Right lung (tissue), 5 donors: ENCODE measurements around the gene IRF8. TPM values are rescaled to one million over a fixed set of nuclear protein-coding genes. Genes with fewer than 3 reads are reported as not detected.

Source experiments
- DNase-seq, 2 donors: peaks; one replicate each; pipeline ENCODE4 v3.0.0-alpha.2; 2013
- polyA plus RNA-seq, 5 donors: library from polyadenylated mRNA; unstranded; fragments of 120-200 nt; gene quantifications; one replicate each; pipeline versions ENCODE4 v1.2.1 to v1.2.3, GENCODE V29; 2013; ENCODE audit warnings: inconsistent platforms in 1 of 5, low replicate concordance in 1 of 5; ENCODE audit not compliant: insufficient read length in 5 of 5, insufficient read depth in 1 of 5

Gene IRF8
- polyA plus RNA-seq, 5 donors = 10.2 to 13.8 (median 12.6) TPM

GRCh38 chr16:85912211-85912974 is 13.4 kb downstream of the IRF8 start:
- peak; percentile 87 to 93 for DNase-seq

DNA sequence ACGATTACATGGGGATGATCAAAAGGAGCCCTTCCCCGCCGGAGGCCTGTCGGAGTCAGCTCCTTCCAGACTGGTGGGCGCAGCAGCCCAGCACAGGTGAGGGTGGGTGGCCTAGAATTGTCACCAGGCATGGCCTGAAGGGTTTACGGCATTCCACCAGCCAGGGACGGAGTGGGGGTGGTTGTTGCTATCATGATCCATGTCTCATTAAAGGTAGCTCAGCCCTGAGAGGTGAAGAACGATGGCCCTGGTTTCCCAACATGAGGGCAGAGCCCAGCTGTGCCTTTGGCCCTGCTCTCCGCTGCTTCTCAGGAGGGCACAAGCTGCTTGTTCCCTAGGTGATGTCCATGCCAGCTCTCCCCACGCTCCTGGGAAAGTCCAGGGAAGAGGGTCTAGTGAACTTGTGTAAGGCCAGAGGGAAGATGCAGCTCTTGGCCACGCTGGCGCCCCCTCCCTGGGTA is 14.2 kb downstream of the IRF8 start:
- DNase-seq = no peak

DNA sequence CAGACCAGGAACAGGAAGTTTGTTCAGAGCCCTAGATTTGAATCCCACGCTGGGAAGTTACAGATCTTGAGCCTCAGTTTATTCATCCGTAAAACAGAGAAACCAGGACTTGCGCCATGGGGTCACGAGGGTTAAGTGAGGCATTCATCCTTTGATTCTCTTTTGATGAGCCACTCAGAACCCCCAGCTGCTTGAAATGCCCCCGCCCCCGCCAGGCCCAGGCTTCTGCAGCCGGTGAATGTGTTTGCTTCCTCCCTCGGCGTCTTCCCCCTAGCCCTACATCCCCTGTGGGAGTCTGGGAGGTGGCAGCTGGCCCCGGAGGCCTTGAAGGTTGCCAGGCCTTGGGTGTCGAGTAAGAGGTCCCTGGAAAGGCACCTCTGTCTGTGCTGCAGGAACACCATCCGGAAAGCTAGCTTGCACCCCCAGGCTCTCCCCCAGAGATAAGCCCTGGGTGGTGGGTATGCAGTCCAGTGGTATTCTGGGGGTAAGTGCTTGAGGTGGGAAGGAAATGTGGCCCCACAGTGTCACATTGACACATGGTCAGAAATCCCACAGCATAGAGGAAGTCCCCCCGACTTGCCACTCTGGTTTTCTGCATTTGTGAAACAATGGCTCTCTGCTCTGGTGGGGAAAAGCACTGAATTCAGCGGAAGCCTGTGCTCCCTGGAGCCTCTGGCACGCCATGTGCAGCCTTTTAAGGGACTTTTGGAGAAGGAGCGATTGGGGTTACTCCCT is 14.9 kb downstream of the IRF8 start:
- DNase-seq = no peak

DNA sequence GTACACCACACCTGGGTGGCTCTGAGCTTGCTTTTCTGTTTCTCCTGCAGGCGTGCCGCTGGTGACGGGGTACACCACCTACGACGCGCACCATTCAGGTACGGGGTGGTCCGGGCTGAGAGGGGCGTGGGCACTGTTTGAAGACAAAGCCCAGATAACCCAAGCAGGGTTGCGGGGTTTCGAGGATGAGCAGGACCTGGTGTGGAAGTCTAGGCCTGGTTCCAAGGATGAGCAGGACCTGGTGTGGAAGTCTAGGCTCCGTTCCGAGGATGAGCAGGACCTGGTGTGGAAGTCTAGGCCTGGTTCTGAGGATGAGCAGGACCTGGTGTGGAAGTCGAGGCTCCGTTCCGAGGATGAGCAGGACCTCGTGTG is 15.4 kb downstream of the IRF8 start:
- DNase-seq = no peak

DNA sequence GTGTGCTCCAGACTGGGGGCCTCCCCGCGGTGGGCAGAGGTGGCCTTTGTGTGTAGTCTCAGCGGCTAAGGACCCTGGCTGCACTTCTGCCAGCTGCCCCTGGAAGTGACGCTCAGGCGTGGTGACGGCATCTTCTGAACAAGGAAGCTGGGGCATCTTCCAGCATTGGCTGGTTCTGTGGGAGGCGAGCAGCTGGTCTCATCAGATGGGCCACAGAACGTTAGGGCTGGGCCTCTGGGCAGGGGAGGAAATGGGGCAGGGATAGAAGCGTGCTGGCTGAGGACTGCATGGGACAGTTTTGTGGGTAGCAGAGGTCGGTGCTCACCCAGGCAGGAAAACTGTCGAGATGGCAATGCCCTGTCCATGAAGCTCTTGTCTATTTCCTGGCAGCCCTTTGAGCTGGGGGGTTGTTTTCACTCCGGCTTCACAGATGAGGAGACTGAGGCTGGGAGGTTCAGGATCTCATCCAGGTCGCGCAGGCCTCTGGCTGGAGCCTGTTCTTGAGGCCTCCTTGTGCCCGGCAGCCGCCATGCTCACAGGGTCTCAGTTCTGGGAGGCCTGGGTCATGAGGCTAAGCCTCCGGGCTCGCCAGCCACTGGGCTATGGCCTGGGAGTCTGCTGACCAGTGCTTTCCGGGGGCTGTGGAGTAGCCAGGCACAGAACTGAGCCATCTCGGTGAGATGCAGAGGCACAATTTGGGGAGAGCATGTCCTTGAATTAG is 16.3 kb downstream of the IRF8 start:
- DNase-seq = no peak

- DNase-seq = peak; percentile 68 to 75
Measured at GRCh38 chr16:85916141-85916890, 17.4 kb downstream of the IRF8 start.

- DNase-seq = no peak
Measured at GRCh38 chr16:85917012-85917411, 18.1 kb downstream of the IRF8 start.

- DNase-seq = no peak
Measured at GRCh38 chr16:85917959-85918358, 19.0 kb downstream of the IRF8 start.

DNA sequence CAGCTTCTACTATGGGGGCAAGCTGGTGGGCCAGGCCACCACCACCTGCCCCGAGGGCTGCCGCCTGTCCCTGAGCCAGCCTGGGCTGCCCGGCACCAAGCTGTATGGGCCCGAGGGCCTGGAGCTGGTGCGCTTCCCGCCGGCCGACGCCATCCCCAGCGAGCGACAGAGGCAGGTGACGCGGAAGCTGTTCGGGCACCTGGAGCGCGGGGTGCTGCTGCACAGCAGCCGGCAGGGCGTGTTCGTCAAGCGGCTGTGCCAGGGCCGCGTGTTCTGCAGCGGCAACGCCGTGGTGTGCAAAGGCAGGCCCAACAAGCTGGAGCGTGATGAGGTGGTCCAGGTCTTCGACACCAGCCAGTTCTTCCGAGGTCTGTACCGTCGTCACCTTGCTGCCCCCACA is 19.5 kb downstream of the IRF8 start:
- DNase-seq = no peak

DNA sequence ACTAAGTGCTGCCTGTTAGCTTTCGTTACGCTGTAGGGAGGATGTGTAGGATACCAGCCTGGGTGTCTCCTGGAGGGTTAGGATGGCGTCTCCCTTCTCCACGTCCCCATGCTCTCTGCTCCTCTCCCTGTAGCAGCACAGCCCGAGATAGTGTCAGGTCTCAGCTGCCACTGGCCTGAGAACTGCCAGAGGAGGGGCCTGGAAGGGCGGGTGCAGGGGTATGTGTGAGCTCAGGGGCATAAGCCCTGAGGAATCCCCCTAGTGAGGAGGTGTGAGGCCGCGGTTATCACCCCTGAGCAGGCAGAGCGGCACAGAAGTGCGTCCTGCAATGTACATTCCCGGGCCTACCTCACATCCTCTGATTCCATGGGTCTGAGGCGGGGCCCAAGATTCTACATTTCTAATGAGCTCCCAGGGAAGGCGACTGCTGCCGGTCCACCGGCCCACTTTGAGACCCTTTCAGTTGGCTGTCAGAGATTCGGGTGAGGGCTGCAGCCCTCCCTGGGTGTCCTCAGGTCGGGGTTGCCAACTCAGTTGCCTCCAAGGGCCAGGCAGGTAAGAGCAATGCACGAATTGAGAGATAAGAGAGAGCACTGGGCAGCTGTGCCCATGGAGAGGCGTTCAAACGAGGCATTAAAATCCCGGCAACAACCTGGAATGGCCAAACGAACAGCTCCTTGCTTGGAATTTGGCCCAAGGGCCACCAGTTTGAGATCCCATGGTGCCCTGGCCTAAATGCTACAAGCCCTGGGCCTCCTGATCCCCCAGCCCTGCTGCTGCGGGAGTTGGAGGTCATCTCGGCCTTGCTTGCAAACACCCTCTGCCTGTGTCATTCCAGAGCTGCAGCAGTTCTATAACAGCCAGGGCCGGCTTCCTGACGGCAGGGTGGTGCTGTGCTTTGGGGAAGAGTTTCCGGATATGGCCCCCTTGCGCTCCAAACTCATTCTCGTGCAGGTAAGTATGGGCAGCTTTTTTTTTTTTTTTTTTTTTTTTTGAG is 20.6 kb downstream of the IRF8 start:
- DNase-seq = no peak

DNA sequence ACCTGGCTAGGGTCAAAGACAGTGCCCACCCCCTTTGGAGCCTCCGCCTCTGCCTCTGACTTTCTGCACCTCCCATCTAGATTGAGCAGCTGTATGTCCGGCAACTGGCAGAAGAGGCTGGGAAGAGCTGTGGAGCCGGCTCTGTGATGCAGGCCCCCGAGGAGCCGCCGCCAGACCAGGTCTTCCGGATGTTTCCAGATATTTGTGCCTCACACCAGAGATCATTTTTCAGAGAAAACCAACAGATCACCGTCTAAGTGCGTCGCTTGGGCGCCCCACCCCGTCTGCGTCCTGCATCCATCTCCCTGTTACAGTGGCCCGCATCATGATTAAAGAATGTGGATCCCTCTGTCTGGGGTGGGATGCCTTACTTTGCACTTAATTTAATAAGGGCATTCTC is 22.1 kb downstream of the IRF8 start:
- DNase-seq = no peak

- no peak for DNase-seq
Measured at GRCh38 chr16:85923153-85924021, 24.4 kb downstream of the IRF8 start.

DNA sequence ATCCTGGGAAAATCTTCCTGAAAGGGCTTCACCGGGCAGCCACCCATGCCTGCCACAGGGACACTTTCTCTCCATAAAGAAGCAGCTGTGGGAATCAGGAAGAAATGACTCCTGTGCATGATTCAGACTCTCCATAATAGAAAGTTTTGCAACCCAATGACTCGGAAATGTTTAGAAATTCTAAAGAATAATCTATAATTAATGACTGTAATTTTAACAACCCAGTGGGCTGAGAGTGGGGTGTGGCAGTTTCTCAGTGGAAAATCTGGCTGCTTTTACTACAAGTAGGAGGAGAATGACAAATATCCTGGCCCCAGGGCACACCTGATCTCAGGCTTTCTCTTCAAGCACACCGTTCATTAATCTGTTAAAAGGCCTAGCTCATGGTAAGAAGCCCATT is 25.7 kb downstream of the IRF8 start:
- DNase-seq = no peak

DNA sequence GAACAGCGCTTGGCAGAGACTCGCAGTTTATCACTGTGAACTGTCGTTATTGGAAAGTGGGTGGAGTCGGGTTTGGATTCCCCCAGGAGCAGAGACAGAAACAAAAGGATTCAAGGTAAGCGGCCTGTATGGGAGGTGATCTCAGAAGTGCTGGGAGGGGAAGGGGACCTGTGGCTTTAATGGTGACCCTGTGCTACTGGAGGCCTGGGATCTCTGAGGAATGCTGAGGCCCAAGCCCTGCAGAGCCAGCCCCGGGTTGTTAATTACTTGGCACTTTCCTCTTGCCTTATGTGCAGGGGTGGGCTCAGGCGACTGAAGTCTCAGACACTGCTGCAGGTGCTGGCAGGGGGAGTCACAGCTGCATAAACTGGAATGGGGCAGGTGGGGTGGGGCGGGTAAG is 27.4 kb downstream of the IRF8 start:
- DNase-seq = no peak

GRCh38 chr16:85927371-85927770 is 28.4 kb downstream of the IRF8 start:
- no peak for DNase-seq

- no peak for DNase-seq
Measured at GRCh38 chr16:85927959-85928358, 29.0 kb downstream of the IRF8 start.

GRCh38 chr16:85928401-85928820 is 29.4 kb downstream of the IRF8 start:
- peak; percentile 74 to 78 for DNase-seq

DNA sequence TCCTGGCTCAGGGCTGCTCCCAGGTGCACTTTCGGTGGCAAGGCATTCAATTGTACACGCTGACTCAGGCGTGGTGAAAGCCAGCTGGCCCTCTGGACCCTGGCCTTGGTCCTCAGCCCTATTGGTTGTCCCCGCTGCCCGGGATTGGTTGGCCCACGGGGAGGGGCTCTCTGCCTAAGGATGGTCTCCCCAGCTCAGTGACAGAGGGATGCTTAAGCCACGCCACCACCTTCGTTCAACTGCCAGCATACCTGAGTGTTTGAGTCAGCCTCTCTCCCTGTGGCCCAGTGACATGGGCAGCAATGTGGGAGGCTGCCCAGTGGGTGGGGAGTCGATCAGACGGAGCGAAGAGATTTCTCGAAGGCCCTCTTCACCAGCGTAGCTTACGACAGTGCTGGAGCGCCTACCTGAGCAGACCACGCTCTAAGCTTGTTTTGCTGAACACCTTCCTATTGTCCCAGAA is 30.3 kb downstream of the IRF8 start:
- DNase-seq = no peak

- DNase-seq = no peak
Measured at GRCh38 chr16:85930301-85930700, 31.3 kb downstream of the IRF8 start.
